NK-92 treated with Interleukin-12 subunit alpha and Interleukin-12 subunit beta, amount 100 ng/mL, for 24 hours (cell line): ENCODE results near the gene SNX27.
"Not testable (repeated sequence)": the region's sequence is repeated elsewhere in the genome, so short reads cannot be mapped to it uniquely, and the experiment has no call there.

Experiments
- DNase-seq: peaks from one replicate; lab custom pipeline; 2025; lab: John Stamatoyannopoulos, UW

The SNX27 gene

DNA sequence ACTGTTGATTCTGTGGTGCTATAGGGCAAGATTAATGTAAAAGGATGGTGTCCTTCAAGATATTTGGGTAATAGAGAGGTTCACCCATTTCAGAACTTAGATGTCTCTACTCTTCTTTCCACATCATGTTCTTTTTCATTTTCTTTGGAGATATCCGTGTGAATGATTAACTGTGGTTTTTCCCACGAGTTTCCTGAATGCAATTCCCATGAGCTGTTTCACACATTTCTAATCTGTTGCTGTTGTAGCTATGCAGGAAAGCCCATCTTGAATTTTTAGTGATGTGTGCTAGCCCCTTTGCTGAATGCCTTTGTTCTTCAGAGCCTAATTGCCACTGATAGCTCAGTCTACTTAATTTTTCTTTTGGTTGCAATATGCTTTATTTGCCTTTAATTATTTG is 27.6 kb downstream of the SNX27 start:
- no peak for DNase-seq

- DNase-seq = no peak
Measured at GRCh38 chr1:151641229-151641628, 29.4 kb downstream of the SNX27 start.

DNA sequence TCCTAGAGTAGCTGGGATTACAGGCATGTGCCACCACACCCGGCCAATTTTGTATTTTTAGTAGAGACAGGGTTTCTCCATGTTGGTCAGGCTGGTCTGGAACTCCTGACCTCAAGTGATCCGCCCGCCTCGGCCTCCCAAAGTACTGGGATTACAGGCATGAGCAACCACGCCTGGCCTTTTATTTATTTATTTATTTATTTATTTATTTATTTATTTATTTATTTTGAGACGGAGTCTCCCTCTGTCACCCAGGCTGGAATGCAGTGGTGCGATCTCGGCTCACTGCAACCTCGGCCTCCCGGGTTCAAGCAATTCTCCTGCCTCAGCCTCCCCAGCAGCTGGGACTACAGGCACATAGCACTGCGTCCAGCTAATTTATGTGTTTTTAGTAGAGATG is 31.2 kb downstream of the SNX27 start:
- not testable (repeated sequence) for DNase-seq

DNA sequence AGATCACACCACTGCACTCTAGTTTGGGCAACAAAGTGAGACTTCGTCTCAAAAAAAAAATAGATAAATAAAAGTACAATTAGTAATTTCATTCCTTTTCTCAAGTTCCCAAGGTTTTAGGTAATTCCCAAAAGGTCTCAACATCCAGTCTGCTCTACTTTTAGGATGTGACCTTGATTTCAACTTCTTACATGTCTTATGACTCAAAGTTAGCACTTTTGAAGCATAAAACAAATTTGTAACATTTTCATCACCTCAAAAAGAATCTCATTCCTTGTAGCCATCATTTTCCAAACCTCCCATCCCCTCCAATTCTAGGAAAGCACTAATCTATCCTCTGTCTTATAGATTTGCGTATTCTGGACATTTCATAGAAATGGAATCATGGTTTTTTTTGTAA is 32.2 kb downstream of the SNX27 start:
- no peak for DNase-seq

- no peak for DNase-seq
Measured at GRCh38 chr1:151653397-151653796, 41.5 kb downstream of the SNX27 start.

- DNase-seq = no peak
Measured at GRCh38 chr1:151655371-151655770, 43.5 kb downstream of the SNX27 start.

DNA sequence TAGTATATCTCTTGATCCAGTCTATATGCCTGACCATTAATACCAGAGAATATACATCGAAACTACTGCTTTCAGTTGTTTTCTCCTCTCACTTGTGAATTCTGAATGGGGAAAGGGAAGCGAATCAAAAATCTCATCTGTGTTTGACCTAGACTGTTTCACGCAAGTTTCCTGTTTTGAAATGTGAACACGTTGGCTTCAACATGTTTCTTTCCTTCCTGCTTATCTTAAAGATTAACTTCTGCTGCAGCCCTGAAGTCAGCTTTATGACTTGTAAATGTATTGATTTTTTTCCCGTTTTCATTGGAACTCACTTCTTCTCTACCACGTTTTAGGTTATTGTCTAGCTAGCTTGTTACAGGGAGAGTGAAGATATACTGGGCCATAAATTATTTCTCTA is 49.9 kb downstream of the SNX27 start:
- DNase-seq = no peak

DNA sequence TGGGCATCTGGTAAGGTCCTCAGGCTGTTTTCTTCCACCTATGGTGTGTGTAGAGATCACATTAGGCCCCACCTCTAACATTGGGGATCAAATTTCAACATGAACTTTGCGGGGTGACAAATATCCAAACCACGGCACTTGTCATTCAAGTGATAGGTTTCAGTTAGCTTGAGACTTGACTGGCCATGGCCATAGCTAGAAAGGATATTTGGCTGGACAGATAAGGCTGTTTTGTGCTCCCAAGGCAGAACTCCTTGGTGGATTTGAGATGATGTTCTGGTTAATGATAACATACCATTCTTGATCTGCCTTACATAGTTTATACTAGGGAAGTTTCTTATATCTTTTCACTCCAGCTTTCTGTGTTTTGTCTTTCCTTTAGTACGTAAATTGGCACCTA is 56.2 kb downstream of the SNX27 start:
- no peak for DNase-seq

GRCh38 chr1:151670036-151670675 is 58.3 kb downstream of the SNX27 start:
- not testable (repeated sequence) for DNase-seq

- DNase-seq = no peak
Measured at GRCh38 chr1:151673407-151673806, 61.6 kb downstream of the SNX27 start.

GRCh38 chr1:151680391-151680790 is 68.5 kb downstream of the SNX27 start:
- no peak for DNase-seq

DNA sequence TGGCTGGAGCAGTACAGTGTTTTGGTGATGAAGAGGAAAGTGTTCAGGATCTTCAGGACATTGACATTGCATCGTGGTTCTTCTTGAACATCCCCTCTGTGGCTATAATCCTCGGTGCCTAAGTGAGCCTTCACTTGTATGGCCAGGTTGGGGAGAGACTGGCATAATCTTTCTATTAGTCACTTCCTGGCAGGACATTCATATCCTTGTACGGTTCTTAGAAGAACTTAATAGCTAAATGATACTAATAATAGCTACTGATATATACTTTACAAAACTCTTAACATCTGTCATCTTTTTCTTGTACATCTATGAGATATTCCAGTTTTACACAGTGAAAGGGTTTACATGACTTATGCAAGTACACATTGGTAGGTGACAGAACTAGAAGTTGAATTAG is 69.0 kb downstream of the SNX27 start:
- DNase-seq = no peak

- no peak for DNase-seq
Measured at GRCh38 chr1:151681923-151682322, 70.1 kb downstream of the SNX27 start.

- DNase-seq = not testable (repeated sequence)
Measured at GRCh38 chr1:151682901-151683300, 71.1 kb downstream of the SNX27 start.

DNA sequence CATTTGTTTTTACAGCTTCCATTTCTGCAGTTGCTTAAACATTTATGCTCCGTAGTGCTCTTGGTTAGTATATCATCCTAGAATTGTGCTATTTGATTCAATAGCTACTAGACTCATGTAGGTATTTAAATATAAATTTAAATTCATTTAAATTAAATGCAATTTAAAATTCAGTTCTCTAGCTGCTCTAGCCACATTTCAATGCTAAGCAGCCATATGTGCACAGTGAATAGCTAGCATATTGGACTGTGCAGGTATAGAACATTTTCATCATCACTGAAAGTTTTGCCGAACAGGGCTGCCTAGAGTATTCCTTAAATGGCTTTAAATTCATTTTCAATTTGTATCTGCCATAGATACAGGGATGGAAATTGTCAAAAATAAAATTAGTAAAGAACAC is 72.3 kb downstream of the SNX27 start:
- DNase-seq = no peak

GRCh38 chr1:151686561-151686960 is 74.7 kb downstream of the SNX27 start:
- DNase-seq = no peak

- no peak for DNase-seq
Measured at GRCh38 chr1:151689494-151689893, 77.6 kb downstream of the SNX27 start.

- no peak for DNase-seq
Measured at GRCh38 chr1:151692226-151692625, 80.4 kb downstream of the SNX27 start.

GRCh38 chr1:151693057-151693651 is 81.3 kb downstream of the SNX27 start:
- DNase-seq = no peak

DNA sequence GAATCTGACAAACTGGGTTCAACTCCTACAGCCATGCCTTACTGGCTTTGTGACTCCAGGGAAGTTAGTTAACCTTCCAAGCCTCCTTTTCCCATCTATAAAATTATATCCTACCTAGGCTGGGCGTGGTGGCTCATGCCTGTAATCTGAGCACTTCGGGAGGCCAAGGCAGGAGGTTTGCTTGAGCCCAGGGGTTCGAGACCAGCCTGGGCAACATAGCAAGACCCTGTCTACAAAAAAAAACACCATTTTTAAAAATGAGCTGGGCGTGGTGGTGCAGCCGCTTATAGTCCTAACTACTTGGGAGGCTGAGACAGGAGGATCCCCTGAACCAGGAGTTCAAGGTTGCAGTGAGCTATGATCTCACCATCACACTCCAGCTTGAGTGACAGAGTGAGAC is 89.7 kb downstream of the SNX27 start:
- no peak for DNase-seq

- no peak for DNase-seq
Measured at GRCh38 chr1:151702936-151703335, 91.1 kb downstream of the SNX27 start.

GRCh38 chr1:151703813-151704212 is 92.0 kb downstream of the SNX27 start:
- no peak for DNase-seq

DNA sequence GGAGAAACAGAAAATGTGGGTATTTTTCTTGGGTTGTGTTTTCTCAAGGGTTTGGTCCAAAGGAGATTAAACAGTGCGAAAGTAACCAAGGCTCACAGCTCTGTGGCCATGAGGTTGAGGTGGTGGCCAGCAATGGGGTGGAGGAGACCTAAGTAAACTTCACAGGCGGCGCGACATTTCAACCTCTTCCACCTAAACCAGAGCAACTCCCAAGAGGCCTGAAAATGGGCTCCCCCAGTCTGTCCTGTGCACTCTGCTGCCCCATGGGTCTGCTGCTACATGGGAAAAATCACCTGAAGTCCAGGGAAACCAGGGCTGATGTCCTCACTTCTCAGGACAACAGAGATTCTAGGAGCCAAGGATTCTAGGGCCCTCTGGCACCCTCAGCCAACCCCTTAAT is 92.4 kb downstream of the SNX27 start:
- no peak for DNase-seq

DNA sequence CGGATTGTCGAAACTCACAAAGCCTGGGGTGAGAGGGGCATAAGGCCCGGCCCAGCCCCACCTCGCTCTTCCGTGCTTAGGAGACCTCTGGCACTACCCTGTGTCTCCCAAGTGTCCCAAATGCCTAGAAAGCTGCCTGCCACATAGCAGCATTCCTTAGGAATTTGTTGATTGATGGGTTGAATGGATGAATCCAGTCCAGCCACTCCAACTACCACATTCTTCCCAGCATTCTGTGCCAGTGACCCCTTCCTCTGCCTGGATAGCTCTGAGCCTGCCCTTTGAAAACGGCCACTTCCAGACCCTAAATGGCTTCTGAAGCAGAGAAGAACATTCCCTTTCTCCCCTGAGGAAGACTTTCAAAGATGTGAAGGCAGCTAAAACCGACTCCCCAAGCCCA is 93.3 kb downstream of the SNX27 start:
- DNase-seq = no peak
